Uterus (tissue), 2 donors: ENCODE data around the gene PPARG.

ENCODE experiments used
- CTCF ChIP-seq, 4 experiments: fragments of 200-600 bp in 2 of 4; fragments of 450-650 bp in 2 of 4; sonication (generic) in 2 of 4; IDR thresholded peaks; one replicate each; pipeline ENCODE4 v1.5.1; 2016 to 2019; ENCODE audit warnings: antibody characterized with exemption in 4 of 4, mild to moderate bottlenecking in 2 of 4, moderate library complexity in 1 of 4
- POLR2A ChIP-seq, 2 donors: fragments of 450-650 bp; IDR thresholded peaks; one replicate each; pipeline ENCODE4 v1.6.1; 2016; ENCODE audit warnings: antibody characterized with exemption in 2 of 2, mild to moderate bottlenecking in 1 of 2, moderate library complexity in 1 of 2

GRCh38 chr3:12423918-12424630 is 135.2 kb downstream of the PPARG start:
- TF ChIP-seq CTCF (IDR thresholded peaks at IDR 0.05), result no peak
- TF ChIP-seq POLR2A (IDR thresholded peaks at IDR 0.05), result no peak
